ENCODE data around the gene ROR1. TPM values are rescaled to one million over a fixed set of nuclear protein-coding genes. Genes with fewer than 3 reads are reported as not detected.

ROR1 gene
- total and polyA plus RNA-seq, 2 of the 4 experiments (the other 2 are of a cell fraction), result 4.4 to 10.0 TPM

GRCh38 chr1:63871463-63871862 is 97.6 kb downstream of the ROR1 start:
- Histone ChIP-seq H3K27me3 (ENCODE audit: control insufficient read depth, insufficient read depth, low read length) (no peaks in the 10 kb centered on the region; the same call in 1 of the 2 replicates), H4K5ac (ENCODE audit: low read depth, low read length) (no peak overlapping the region), H3K4me2 (ENCODE audit: low read depth, low read length) (no peak overlapping the region), H2BK20ac (ENCODE audit: low read depth, low read length) (no peak overlapping the region), H3K79me1 (ENCODE audit: low read depth in 1 of 2, low read length in 2 of 2) (no peaks in the 10 kb centered on the region; a peak in 1 of 4 replicates), H2BK15ac (ENCODE audit: low read depth, low read length) (no peak overlapping the region), H4K8ac (ENCODE audit: low read depth in 2 of 2, low read length in 2 of 2) (no peak overlapping the region), H3K14ac (replicated peaks; ENCODE audit: low read depth, low read length) (no peak overlapping the region), H3K18ac (ENCODE audit: low read depth, low read length) (no peak overlapping the region), H2AK9ac (replicated peaks; ENCODE audit: low read depth, low read length, poor library complexity) (no peak overlapping the region), H3K4me1 (ENCODE audit: control insufficient read depth, insufficient read depth, low read length) (peaks cover 7% of the 10 kb centered on the region), H4K20me1 (ENCODE audit: insufficient read depth, low read length) (no peaks in the 10 kb centered on the region; the same call in 1 of the 2 replicates), H4K91ac (ENCODE audit: insufficient read depth, low read depth, low read length) (no peak overlapping the region), H3K9me3 (ENCODE audit: control insufficient read depth, insufficient read depth, low read length) (no peaks in the 10 kb centered on the region), H3K27ac (ENCODE audit: insufficient read depth, low read length) (no peak overlapping the region), H2AK5ac (ENCODE audit: low read depth, low read length) (no peak overlapping the region), H3K4ac (ENCODE audit: low read depth, low read length) (no peak overlapping the region), H3K36me3 (ENCODE audit: control insufficient read depth, insufficient read depth, low read length) (no peaks in the 10 kb centered on the region), H3K56ac (ENCODE audit: extremely low read depth, insufficient read depth, low read length) (no peak overlapping the region), H2BK5ac (ENCODE audit: low read depth, low read length, poor library complexity, severe bottlenecking) (no peak overlapping the region), H2BK120ac (ENCODE audit: low read depth, low read length) (no peak overlapping the region), H2AFZ (replicated peaks; ENCODE audit: low read length, poor library complexity) (no peak overlapping the region), H3K9ac (ENCODE audit: low read depth, low read length) (no peak overlapping the region), H3K4me3 (ENCODE audit: insufficient read depth, low read depth, low read length) (no peak overlapping the region), H3K23ac (ENCODE audit: low read depth, low read length) (no peak overlapping the region), H3K9me1 (ENCODE audit: insufficient read depth, low read length) (no peaks in the 10 kb centered on the region)
- DNase-seq (no peak), ATAC-seq (ENCODE audit: low read depth) (no peak)
- CTCF ChIA-PET, result interaction anchor here (1.1 kb wide), 1 partner anchor 11 kb away, joined by 4 read pairs; no protein-coding TSS in a partner anchor
- in situ Hi-C loops (cut with MboI; ENCODE audit: low sequenced_read_pairs) (no loop called here), intact Hi-C loops (cut with micrococcal nuclease) (no loop called here), dilution Hi-C loops (cut with HindIII; ENCODE audit: low sequenced_read_pairs, unreplicated experiment) (no loop called here)
- POLR2A ChIA-PET (ENCODE audit: unreplicated experiment), result no interaction called here
- no peak for TF ChIP-seq MXI1 (IDR thresholded peaks at IDR 0.05; ENCODE audit: borderline replicate concordance, low read depth, low read length)
- TF ChIP-seq POLR2A (IDR thresholded peaks at IDR 0.05; ENCODE audit: low read depth, low read length), result no peak
- TF ChIP-seq CEBPB (IDR thresholded peaks at IDR 0.05; ENCODE audit: low read depth, low read length), result no peak
- TF ChIP-seq RCOR1 (IDR thresholded peaks at IDR 0.05; ENCODE audit: insufficient replicate concordance, low read length), result no peak
- TF ChIP-seq RFX5 (IDR thresholded peaks at IDR 0.05; ENCODE audit: low read depth, low read length), result no peak
- TF ChIP-seq BHLHE40 (IDR thresholded peaks at IDR 0.05; ENCODE audit: low read depth, low read length), result no peak
- TF ChIP-seq NFE2L2 (IDR thresholded peaks at IDR 0.05; ENCODE audit: low read depth, low read length), result no peak
- TF ChIP-seq USF2 (IDR thresholded peaks at IDR 0.05; ENCODE audit: low read depth, low read length), result no peak
- no peak for TF ChIP-seq MAZ (IDR thresholded peaks at IDR 0.05; ENCODE audit: borderline replicate concordance, low read depth, low read length)
- TF ChIP-seq CTCF (conservative IDR thresholded peaks at IDR 0.05; ENCODE audit: low read depth, low read length), result no peak
- no peak for TF ChIP-seq FOS (IDR thresholded peaks at IDR 0.05; ENCODE audit: low read depth, low read length)
- no peak for TF ChIP-seq SMC3 (IDR thresholded peaks at IDR 0.05; ENCODE audit: low read depth, low read length)
- no peak for TF ChIP-seq MAFK (IDR thresholded peaks at IDR 0.05; ENCODE audit: low read depth, low read length)
- no peak for TF ChIP-seq RAD21 (IDR thresholded peaks at IDR 0.05; ENCODE audit: low read length)
- no peak for TF ChIP-seq CHD1 (IDR thresholded peaks at IDR 0.05; ENCODE audit: low read depth, low read length)
- TF ChIP-seq ELK1 (IDR thresholded peaks at IDR 0.05; ENCODE audit: borderline replicate concordance, low read depth, low read length), result no peak
- no CpG with 5 or more reads among the region's 1 CpG for WGBS, 2 experiments (ENCODE audit: extremely low coverage in 2 of 2, insufficient read length in 1 of 2)
- no TSS peak for BruUV-seq (replicated peaks)
